ENCODE measurements around the gene ZNF280D. TPM values are rescaled to one million over a fixed set of nuclear protein-coding genes. Genes with fewer than 3 reads are reported as not detected.

ZNF280D gene

Small RNAs within 50 kb of the gene (small RNA-seq; reads per million reads assigned to genes)
- gene RF00019 (ENCODE audit: insufficient read depth) = not detected
